Measurements from ENCODE around the gene SLC7A11.

Gene SLC7A11

GRCh38 chr4:138209094-138209493 is 33.1 kb downstream of the SLC7A11 start:
- DNase-seq (ENCODE audit: low read depth in 2 of 2): no peak

DNA sequence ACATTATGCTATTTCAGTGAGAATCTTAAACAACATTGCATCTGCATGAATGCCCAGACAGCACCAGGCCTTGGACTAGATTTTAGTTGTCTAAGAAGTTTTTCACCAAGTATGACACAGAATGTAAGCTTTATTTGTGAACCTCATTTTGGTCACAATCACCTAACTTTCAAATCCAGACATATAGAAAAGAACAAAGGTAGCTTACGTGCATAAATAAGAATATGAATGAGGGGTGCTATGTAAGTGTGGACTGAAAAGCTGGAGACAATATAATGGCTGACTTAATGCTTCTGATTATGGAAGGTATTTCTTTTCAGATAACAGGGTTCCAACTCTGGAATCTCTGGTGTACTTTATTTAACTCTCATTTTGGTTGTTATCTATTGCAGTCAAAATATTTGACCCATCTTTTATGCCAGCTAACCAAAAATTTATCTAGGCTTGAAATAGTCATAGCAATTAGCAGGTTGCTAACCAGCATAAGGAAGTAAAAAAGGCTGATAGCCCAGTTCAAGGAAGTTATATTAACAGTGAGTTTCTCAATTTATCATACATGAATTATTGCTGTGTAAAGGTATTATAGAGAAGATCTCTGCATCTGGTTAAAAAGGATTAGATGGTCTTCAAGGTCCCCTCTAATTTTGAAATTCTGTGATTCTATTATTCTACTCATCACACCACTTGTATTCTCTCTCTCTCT is 36.5 kb downstream of the SLC7A11 start:
- DNase-seq (ENCODE audit: low read depth in 2 of 2): no peak

GRCh38 chr4:138204507-138204906 is 37.6 kb downstream of the SLC7A11 start:
- DNase-seq (ENCODE audit: low read depth in 2 of 2): no peak

DNA sequence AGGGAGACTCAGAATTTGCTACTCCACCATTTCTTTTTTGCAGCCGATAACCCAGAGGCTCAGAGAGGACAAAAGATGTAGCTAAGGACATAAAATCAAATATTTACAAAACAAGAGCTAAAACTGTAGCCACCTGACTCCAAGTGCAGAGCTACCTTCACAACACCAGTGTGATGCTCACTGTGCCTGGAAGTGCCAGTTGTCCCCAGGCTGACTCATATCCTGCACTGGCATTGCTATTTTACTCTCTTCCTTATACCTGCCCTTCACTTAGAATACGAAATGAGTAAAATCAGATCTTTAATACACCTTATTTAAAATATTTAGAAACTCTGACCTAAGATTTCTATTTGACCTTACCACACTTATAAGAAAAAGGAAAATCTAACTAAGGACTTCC is 39.5 kb downstream of the SLC7A11 start:
- DNase-seq (ENCODE audit: low read depth in 2 of 2): no peak

DNA sequence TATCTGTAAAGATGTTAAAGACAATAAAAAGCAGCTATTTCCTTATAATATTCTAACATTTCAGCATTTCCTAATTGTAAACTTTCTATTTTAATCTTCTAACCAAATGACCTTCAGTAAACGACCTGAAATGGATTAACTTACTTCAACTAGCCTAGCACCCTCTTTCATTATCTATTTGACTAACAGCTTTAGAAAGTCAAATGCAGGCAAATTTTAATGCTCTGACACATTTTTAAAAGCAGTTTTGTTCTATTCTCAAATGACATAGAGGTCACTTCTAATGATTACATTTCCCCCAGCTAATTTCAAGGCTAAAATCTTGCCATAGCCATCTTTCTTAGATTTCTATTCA is 41.9 kb downstream of the SLC7A11 start:
- no peak for DNase-seq (ENCODE audit: low read depth in 2 of 2)

- DNase-seq (ENCODE audit: low read depth in 2 of 2): no peak
These were observed 42.4 kb downstream of the SLC7A11 start for GRCh38 chr4:138199568-138200235.

DNA sequence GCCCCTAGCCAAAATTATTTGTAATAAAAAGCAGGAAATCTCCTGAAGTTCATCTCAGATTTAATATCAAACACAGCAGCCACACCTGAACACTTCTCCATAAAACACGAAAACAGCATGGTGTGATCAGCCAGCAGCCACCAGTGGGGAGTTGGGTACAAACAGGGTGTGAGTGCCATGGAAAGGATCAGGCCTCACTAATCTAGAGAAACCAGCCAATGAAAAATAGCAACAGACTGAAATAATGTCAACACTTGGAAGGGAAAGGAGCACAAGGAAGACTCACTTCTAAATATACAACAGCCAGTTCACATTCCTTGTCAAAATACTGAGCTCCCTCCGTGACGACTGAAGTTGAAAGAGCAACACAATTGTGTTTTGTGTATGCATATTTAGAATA is 46.0 kb downstream of the SLC7A11 start:
- DNase-seq (ENCODE audit: low read depth in 2 of 2): no peak

- no peak for DNase-seq (ENCODE audit: low read depth in 2 of 2)
These were observed 48.2 kb downstream of the SLC7A11 start for GRCh38 chr4:138193963-138194362.

DNA sequence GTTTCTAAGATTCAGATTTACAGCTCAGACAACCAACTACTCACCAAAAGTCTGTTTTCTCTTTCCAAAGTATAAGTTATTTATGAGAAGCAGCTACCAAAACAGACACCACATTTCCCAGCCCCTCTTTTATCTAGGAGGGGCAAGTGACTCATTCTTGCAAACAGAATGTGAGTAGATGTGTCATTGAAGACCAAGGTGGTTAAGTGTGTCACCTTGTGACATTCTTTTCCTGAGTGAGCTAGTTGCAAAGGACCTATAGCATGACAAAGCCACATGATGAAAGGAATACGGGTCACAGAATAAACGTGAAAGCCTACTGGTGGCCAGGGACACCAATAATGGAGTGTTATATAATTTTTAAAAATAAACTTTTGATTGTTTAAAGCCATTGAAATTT is 50.0 kb downstream of the SLC7A11 start:
- no peak for DNase-seq (ENCODE audit: low read depth in 2 of 2)

- DNase-seq (ENCODE audit: low read depth in 2 of 2): no peak
These were observed 51.7 kb downstream of the SLC7A11 start for GRCh38 chr4:138190452-138190858.

GRCh38 chr4:138189206-138189605 is 52.9 kb downstream of the SLC7A11 start:
- DNase-seq (ENCODE audit: low read depth in 2 of 2): no peak

DNA sequence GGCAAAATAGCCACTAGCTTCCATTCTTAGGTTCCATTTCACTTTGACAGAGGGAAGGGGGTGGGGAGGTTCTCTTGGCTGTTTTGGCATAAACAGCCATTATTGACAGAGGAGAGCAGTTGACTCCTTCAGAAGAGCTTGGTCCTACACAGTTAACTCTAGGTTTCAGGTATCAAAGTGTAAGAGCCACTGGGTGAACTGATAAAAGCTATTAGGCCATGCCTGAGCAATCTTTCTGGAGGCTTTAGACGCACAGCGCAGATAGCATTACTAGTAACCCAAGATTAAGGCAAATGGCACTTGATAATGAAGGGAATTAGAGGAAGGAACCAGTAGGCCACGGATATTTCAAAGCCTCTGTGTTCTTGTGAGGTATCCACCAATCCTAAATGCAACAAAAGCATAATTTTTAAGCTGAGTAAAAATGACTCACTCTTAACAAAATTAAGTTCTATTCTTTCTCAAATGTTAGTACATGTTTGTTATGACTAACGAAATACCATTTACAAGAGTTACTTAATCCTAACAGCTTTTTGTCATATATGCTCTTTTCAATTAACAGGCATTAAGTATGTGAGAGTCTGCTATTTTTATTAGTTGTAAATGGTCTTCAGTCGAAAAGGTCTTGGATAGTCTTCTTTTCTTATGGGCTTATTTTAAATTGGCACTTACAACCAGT is 53.6 kb downstream of the SLC7A11 start:
- no peak for DNase-seq (ENCODE audit: low read depth in 2 of 2)

- no peak for DNase-seq (ENCODE audit: low read depth in 2 of 2)
These were observed 56.1 kb downstream of the SLC7A11 start for GRCh38 chr4:138185859-138186645.

DNA sequence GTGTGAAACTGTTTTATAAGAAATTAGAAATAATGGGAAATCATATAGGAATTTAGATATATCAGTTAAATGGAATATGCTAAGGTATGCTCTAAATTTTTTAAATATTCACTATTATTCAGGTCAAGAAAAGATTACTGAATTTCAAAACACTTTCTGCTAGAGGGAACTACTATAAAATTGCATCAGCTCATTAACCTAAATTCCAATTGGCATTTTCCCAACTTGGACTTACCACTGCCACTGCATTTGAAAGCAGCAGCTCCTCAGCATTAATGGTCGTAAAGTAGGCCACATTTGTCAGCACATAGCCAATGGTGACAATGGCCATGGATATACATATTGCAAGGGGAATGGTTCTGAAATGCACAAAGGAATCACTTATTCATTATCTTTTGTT is 57.3 kb downstream of the SLC7A11 start:
- DNase-seq (ENCODE audit: low read depth in 2 of 2): no peak

- DNase-seq (ENCODE audit: low read depth in 2 of 2): no peak
These were observed 59.2 kb downstream of the SLC7A11 start for GRCh38 chr4:138182838-138183426.

- no peak for DNase-seq (ENCODE audit: low read depth in 2 of 2)
These were observed 60.9 kb downstream of the SLC7A11 start for GRCh38 chr4:138181287-138181686.

DNA sequence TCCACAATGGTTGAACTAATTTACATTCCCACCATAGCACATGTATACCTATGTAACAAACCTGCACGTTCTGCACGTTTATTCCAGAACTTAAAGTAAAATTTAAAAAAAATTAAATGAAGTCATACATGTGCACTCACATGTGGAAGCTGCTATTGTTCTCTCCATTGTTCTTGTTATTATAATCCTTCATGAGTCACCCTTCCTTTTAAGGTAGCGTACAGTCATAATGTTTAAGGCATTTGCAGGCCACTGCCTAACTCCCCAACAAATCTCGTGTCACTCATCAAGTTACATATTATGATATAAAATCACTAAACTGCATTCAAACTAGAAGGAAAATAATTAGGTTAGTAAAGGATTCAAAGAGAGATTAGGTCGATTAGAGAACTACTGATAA is 63.6 kb downstream of the SLC7A11 start:
- DNase-seq (ENCODE audit: low read depth in 2 of 2): no peak

- no peak for DNase-seq (ENCODE audit: low read depth in 2 of 2)
These were observed 64.7 kb downstream of the SLC7A11 start for GRCh38 chr4:138177278-138177968.

GRCh38 chr4:138174981-138175794 is 67.0 kb downstream of the SLC7A11 start:
- DNase-seq (ENCODE audit: low read depth in 2 of 2): no peak

DNA sequence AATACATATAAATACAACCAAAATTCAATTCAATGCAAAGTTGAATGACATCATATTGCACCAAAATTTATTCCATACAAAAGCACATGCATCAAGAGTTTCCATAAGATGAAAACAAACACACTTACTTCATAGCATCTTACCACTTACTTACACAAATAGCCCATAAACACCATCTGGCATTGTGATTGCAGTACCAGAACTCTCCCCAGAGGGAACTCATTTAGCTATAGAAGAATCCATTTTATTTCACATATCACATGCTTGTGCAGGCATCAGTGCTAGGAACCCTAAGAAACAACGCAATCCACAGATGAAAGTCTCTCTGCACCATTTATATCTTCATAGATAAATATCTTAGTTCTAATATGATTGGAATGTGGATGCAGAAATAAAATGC is 77.9 kb downstream of the SLC7A11 start:
- DNase-seq (ENCODE audit: low read depth in 2 of 2): no peak
